Spleen (tissue), 11 donors: ENCODE measurements around the gene GADD45G. TPM values are rescaled to one million over a fixed set of nuclear protein-coding genes. Genes with fewer than 3 reads are reported as not detected.

Source experiments
- DNase-seq: peaks from one replicate; pipeline ENCODE4 v3.0.0-alpha.2; 2020
- H3K27ac ChIP-seq, 8 donors: fragments of 200-600 bp; sonication (generic) in 7 of 8; 1 replicate in 4 of 8; 2 replicates in 4 of 8; pipeline versions ENCODE4 v1.5.0 to v1.8.0; 2016 to 2021; ENCODE audit warnings: inconsistent platforms in 4 of 8, mild to moderate bottlenecking in 4 of 8, moderate library complexity in 1 of 8
- H3K27me3 ChIP-seq, 7 donors: fragments of 200-600 bp; sonication (generic) in 6 of 7; replicated peaks in 1 of 7; 1 replicate in 4 of 7; 2 replicates in 3 of 7; pipeline versions ENCODE4 v1.5.0 to v1.8.0; 2016 to 2021; ENCODE audit warnings: inconsistent platforms in 3 of 7, mild to moderate bottlenecking in 1 of 7
- H3K36me3 ChIP-seq, 6 donors: fragments of 200-600 bp; sonication (generic) in 5 of 6; 1 replicate in 4 of 6; 2 replicates in 2 of 6; pipeline versions ENCODE4 v1.5.0 to v1.8.0; 2016 to 2021; ENCODE audit warnings: inconsistent platforms in 2 of 6
- H3K4me1 ChIP-seq, 6 donors: fragments of 200-600 bp; sonication (generic) in 5 of 6; 1 replicate in 3 of 6; 2 replicates in 3 of 6; pipeline versions ENCODE4 v1.5.0 to v1.8.0; 2016 to 2021; ENCODE audit warnings: inconsistent platforms in 3 of 6
- H3K4me3 ChIP-seq, 8 donors: fragments of 200-600 bp; sonication (generic) in 7 of 8; 1 replicate in 4 of 8; 2 replicates in 4 of 8; pipeline versions ENCODE4 v1.5.0 to v1.8.0; 2016 to 2021; ENCODE audit warnings: inconsistent platforms in 4 of 8, mild to moderate bottlenecking in 4 of 8, moderate library complexity in 2 of 8
- H3K9me3 ChIP-seq, 8 donors: fragments of 200-600 bp; sonication (generic) in 7 of 8; 1 replicate in 4 of 8; 2 replicates in 4 of 8; pipeline versions ENCODE4 v1.5.0 to v1.8.0; 2016 to 2021; ENCODE audit warnings: inconsistent platforms in 4 of 8
- POLR2A ChIP-seq, 3 donors: fragments of 450-650 bp; IDR thresholded peaks; one replicate each; pipeline ENCODE4 v1.5.1; 2017; ENCODE audit warnings: antibody characterized with exemption in 3 of 3, mild to moderate bottlenecking in 1 of 3
- POLR2AphosphoS5 ChIP-seq, 3 donors: sonication (generic); formaldehyde crosslinking; IDR thresholded peaks; one replicate each; pipeline ENCODE4 v1.5.1; 2017; ENCODE audit warnings: antibody characterized with exemption in 3 of 3
- WGBS, 5 donors: extraction: QIAGEN DNeasy Blood & Tissue Kit in 3 of 5; methylation state at CpG; one replicate each; pipeline versions ENCODE4 v1.1.5 to v1.1.7; 2013 to 2018; 5-methylcytosine and 5-hydroxymethylcytosine counted together
- intact Hi-C: fragments of 100-400 bp; cut with DNase I; formaldehyde crosslinking; loops from one replicate; pipeline ENCODE4 v1.15.0; 2023; ENCODE audit warnings: low total_unique reads
- polyA plus RNA-seq, 3 donors: library from polyadenylated mRNA; stranded (reverse); fragments of 200-250 nt; gene quantifications; one replicate each; pipeline ENCODE4 v1.2.1, GENCODE V29; 2013
- total RNA-seq, 7 donors: library from RNA; depleted of rRNA in 3 of 7; stranded (reverse); fragments of >200 nt in 3 of 7; fragmentation: NEBNext Ultra II Directional in 4 of 7; extraction: Animal tissue kit (Norgen Biotek cat#: 25700) in 4 of 7; gene quantifications; one replicate each; pipeline versions ENCODE4 v1.1.0 to v1.2.1, GENCODE V29; 2016 to 2021
- TF ChIP-seq, protein P1 (sequence below), 11 experiments: fragments of 200-600 bp in 7 of 11; fragments of 450-650 bp in 4 of 11; sonication (generic) in 4 of 11; IDR thresholded peaks in 8 of 11; conservative IDR thresholded peaks in 3 of 11; 1 replicate in 7 of 11; 2 replicates in 4 of 11; pipeline versions ENCODE4 v1.4.0 to v1.8.0; 2016 to 2021; ENCODE audit warnings: antibody characterized with exemption in 11 of 11, inconsistent platforms in 4 of 11, mild to moderate bottlenecking in 1 of 11
- donor health status: healthy with polysubstance abuse.
- donor health status: DM: no; HTN: no; CAD: no; lungs with moderate emphysema.
- donor health status: DM: no; HTN: no; CAD: no.
- donor health status: Bipolar disorder and iron deficiency.
- donor health status: healthy.
- donor health status: DM: no; HTN: no; CAD: no.
- donor health status: DM: yes; HTN: yes; CAD: no.

Gene GADD45G
- total and polyA plus RNA-seq, 10 donors = 2.0 to 17.6 (median 4.2) TPM

DNA sequence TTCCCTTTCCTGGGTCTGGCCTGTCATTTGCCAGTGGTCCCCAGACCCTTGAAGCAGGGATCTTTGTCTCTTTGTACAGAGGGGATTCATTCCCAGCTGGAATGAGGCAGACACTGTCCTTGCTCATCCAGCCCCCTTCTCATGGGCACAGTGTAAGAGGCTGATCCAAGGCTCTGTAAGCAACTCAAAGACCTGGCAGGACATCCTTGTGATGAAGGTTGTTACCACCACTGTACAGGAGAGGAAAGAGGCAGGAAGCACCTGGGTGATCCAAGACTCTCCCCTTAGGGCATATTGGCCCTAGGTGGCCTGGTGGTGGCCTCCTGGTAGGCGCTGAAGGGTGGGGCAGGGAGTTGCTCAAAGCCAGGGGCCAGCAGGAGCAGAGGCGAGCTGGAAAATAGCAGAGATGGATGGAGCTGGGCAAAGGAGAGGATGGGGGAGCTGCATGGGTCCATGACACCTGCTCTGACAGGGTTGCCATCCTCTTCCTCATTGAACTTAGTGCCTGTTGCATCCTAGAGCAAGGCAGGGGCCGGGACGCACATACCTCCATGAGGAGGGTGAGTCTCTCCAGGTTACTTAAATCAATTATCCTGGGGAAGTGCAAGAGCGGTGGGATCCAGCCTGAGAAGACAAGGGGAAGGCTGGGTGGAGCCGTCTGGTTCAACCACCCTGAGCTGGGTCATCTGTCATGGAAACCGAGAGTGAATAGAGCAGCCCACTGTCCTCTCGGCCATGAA lies 9.8 kb upstream of the GADD45G start:
- WGBS, 5 donors = 82 to 95% (median 83%) methylated on average over 8 of the region's 8 CpGs
- Histone ChIP-seq H3K4me3 (no peak overlapping the region), H3K27ac (no peak overlapping the region), H3K27me3 (peaks cover 0 to 13% (median 0%) of the 10 kb centered on the region in 7 donors), H3K4me1 (no peaks in the 10 kb centered on the region), H3K9me3 (no peaks in the 10 kb centered on the region), H3K36me3 (no peaks in the 10 kb centered on the region)
- DNase-seq = no peak
- TF ChIP-seq POLR2AphosphoS5 (IDR thresholded peaks at IDR 0.05) (no peak), POLR2A (IDR thresholded peaks at IDR 0.05) (no peak)
- TF ChIP-seq, protein P1, sequence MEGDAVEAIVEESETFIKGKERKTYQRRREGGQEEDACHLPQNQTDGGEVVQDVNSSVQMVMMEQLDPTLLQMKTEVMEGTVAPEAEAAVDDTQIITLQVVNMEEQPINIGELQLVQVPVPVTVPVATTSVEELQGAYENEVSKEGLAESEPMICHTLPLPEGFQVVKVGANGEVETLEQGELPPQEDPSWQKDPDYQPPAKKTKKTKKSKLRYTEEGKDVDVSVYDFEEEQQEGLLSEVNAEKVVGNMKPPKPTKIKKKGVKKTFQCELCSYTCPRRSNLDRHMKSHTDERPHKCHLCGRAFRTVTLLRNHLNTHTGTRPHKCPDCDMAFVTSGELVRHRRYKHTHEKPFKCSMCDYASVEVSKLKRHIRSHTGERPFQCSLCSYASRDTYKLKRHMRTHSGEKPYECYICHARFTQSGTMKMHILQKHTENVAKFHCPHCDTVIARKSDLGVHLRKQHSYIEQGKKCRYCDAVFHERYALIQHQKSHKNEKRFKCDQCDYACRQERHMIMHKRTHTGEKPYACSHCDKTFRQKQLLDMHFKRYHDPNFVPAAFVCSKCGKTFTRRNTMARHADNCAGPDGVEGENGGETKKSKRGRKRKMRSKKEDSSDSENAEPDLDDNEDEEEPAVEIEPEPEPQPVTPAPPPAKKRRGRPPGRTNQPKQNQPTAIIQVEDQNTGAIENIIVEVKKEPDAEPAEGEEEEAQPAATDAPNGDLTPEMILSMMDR (IDR thresholded peaks at IDR 0.05 in 8 of 11, conservative IDR thresholded peaks at IDR 0.05 in 3 of 11) = no peak
- intact Hi-C loops = loop anchor here (5.0 kb wide), 1 partner anchor 1277 kb away; no protein-coding TSS in a partner anchor

DNA sequence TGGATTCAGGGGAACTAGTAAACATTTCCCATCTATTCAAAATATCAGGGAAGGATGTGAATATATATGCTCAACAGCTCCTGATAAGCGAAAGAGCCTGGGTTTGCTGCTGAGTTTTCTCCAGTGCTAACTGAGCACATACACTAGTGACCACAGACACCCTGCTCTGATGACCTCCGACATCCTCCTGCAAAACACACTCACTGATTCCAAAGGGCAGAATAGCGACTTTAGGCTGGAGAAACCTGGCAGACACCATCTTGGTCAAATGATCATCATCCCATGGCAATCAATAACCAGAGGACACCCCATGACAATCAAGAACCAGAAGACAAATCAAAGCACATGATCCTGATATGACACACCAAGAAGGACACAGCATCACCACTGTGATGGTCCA lies 9.2 kb upstream of the GADD45G start:
- peaks cover 0 to 13% (median 0%) of the 10 kb centered on the region in 7 donors for H3K27me3 ChIP-seq
- TF ChIP-seq POLR2AphosphoS5 (IDR thresholded peaks at IDR 0.05) = no peak
- 88 to 92% (median 92%) methylated on average over 3 of the region's 3 CpGs for WGBS, 5 donors
- no peaks in the 10 kb centered on the region for H3K36me3 ChIP-seq
- intact Hi-C loops = loop anchor here (5.0 kb wide), 1 partner anchor 1277 kb away; no protein-coding TSS in a partner anchor
- DNase-seq = no peak
- H3K27ac ChIP-seq = no peak overlapping the region
- no peak overlapping the region for H3K4me3 ChIP-seq
- H3K4me1 ChIP-seq = no peaks in the 10 kb centered on the region
- H3K9me3 ChIP-seq = no peaks in the 10 kb centered on the region

DNA sequence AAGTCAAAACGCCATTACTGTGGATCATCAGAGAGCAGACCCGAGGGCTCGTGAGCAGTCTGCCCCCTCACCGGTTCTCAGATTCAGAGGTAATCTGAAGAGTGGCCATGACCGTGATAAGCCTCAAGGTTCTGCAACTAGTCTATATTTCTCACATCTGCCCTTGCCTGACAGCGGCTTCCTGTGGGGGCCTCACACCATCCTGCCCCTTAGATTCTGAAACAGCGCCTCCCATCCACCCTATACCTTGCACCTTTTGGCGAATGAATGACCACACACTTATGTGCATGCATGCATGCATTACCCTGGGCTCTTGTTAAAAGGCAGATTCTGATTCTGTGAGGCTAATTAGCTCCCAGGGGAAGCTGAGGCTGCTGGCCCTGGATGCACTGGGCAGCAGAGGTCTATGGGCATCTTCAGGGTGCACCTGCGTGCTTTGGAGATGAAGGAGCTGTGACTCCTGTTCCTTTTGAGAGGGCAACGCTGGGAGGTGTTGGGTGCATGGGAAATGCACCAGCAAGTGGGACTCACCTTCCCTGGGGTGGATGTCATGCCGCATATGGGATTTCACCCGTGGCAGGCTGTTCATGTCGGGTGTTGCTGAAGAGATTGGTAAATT lies 7.8 kb upstream of the GADD45G start:
- TF ChIP-seq POLR2A (IDR thresholded peaks at IDR 0.05) (no peak), POLR2AphosphoS5 (IDR thresholded peaks at IDR 0.05) (no peak)
- TF ChIP-seq, protein P1 (IDR thresholded peaks at IDR 0.05 in 8 of 11, conservative IDR thresholded peaks at IDR 0.05 in 3 of 11) = no peak
- intact Hi-C loops = loop anchor here (5.0 kb wide), 1 partner anchor 1275 kb away; no protein-coding TSS in a partner anchor

DNA sequence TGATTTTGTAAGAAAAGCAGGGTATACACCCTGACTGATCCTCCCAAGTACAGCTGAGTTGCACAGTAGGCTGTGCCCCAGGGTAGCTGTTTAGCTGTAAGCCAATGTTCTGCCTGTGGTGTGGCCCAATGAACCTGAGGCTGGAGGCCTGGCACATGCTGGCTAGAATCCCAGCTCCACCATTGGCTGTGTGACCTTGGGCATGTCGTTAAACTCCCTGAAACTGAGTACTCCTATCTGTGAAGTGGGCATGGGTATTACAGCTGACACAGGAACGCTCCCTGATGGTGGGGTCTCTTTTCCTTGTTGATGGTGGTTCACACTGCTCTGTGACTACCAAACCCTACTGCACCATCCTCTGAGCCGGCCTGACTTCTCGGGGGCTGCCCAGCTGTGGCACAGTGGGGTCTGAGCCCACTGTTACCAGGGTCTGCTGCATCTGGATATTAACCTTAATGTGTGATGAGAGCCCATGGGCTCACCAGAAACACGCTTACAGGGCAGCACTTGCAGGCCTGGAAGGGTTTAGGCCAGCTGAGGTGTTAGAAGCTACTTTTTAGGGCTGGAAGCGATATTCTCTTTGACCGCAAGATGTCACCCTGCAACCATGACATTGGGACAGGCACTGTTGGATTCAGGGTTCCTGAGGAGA lies 7.0 kb upstream of the GADD45G start:
- DNase-seq = no peak
- H3K9me3 ChIP-seq = no peaks in the 10 kb centered on the region
- TF ChIP-seq, protein P1 (IDR thresholded peaks at IDR 0.05 in 8 of 11, conservative IDR thresholded peaks at IDR 0.05 in 3 of 11) = peak; percentile 48 to 89 (median 74)
- TF ChIP-seq POLR2A (IDR thresholded peaks at IDR 0.05) = no peak
- 49 to 61% (median 55%) methylated on average over 6 to 7 of the region's 7 CpGs for WGBS, 5 donors
- H3K4me3 ChIP-seq = no peak overlapping the region
- intact Hi-C loops = loop anchor here (5.0 kb wide), 1 partner anchor 1274 kb away; no protein-coding TSS in a partner anchor
- no peak overlapping the region for H3K27ac ChIP-seq
- no peaks in the 10 kb centered on the region for H3K36me3 ChIP-seq
- H3K27me3 ChIP-seq = peaks cover 0 to 11% (median 0%) of the 10 kb centered on the region in 7 donors
- H3K4me1 ChIP-seq = peaks cover 0 to 3% (median under 1%) of the 10 kb centered on the region in 6 donors

More for the DNA sequence above, 7.8 kb upstream of the GADD45G start:
- Histone ChIP-seq H3K27ac (no peak overlapping the region), H3K9me3 (no peaks in the 10 kb centered on the region), H3K36me3 (no peaks in the 10 kb centered on the region), H3K4me1 (no peaks in the 10 kb centered on the region), H3K4me3 (no peak overlapping the region), H3K27me3 (peaks cover 0 to 13% (median 0%) of the 10 kb centered on the region in 7 donors)
- no peak for DNase-seq
- 63 to 70% (median 67%) methylated on average over 13 of the region's 13 CpGs for WGBS, 5 donors
